B cell (primary cell): ENCODE results near the gene PURB. TPM values are rescaled to one million over a fixed set of nuclear protein-coding genes. Genes with fewer than 3 reads are reported as not detected.

Experiments
- ATAC-seq: fragments of 200-7000 bp; cut with Tn5 transposase; one replicate; pipeline ENCODE4 v1.10.0; 2021; ENCODE audit warnings: low read depth, mild to moderate bottlenecking, moderate number of reproducible peaks, moderate library complexity
- CTCF ChIA-PET: fragments of 350-600 bp; sonication (Branson Sonifier 250); formaldehyde crosslinking; loops from one replicate; lab custom pipeline; 2021; ENCODE audit warnings: antibody characterized with exemption, inconsistent platforms; lab: Charles Lee
- POLR2A ChIA-PET: fragments of 350-600 bp; sonication (Branson Sonifier 250); formaldehyde crosslinking; loops from one replicate; lab custom pipeline; 2021; ENCODE audit warnings: antibody characterized with exemption; lab: Charles Lee
- DNase-seq: peaks from one replicate; pipeline ENCODE4 v3.0.0; 2013
- H2AFZ ChIP-seq: 2 replicates; pipeline ENCODE4 v1.6.1; 2012; ENCODE audit warnings: mild to moderate bottlenecking, low read depth, low read length; ENCODE audit not compliant: insufficient read depth, poor library complexity, severe bottlenecking
- H3K27ac ChIP-seq, 2 donors: 1 replicate in 1 of 2; 2 replicates in 1 of 2; pipeline ENCODE4 v1.5.1; 2012 to 2013; ENCODE audit warnings: low read length in 2 of 2, mild to moderate bottlenecking in 2 of 2, moderate library complexity in 1 of 2
- H3K27me3 ChIP-seq, 4 experiments: fragments of 200-600 bp in 1 of 4; sonication (generic) in 1 of 4; replicated peaks in 1 of 4; 1 replicate in 2 of 4; 2 replicates in 2 of 4; pipeline versions ENCODE4 v1.6.1 to v1.7.0; 2013 to 2016; ENCODE audit warnings: low read length in 3 of 4, mild to moderate bottlenecking in 2 of 4, mixed read lengths in 1 of 4, moderate library complexity in 1 of 4; ENCODE audit not compliant: insufficient read depth in 4 of 4, control insufficient read depth in 3 of 4; ENCODE audit errors: control extremely low read depth in 1 of 4
- H3K36me3 ChIP-seq, 2 experiments: replicated peaks in 1 of 2; 1 replicate in 1 of 2; 2 replicates in 1 of 2; pipeline versions ENCODE4 v1.6.1 to v1.7.1; 2013; ENCODE audit warnings: low read length in 1 of 2; ENCODE audit not compliant: insufficient read depth in 2 of 2, control insufficient read depth in 1 of 2; ENCODE audit errors: control extremely low read depth in 1 of 2, extremely low read depth in 1 of 2
- H3K4me1 ChIP-seq, 2 donors: fragments of 200-600 bp in 1 of 2; sonication (generic) in 1 of 2; 1 replicate in 1 of 2; 2 replicates in 1 of 2; pipeline versions ENCODE4 v1.5.1 to v1.6.1; 2013 to 2017; ENCODE audit warnings: low read length in 2 of 2; ENCODE audit not compliant: control insufficient read depth in 2 of 2, insufficient read depth in 2 of 2
- H3K4me2 ChIP-seq: replicated peaks from 2 replicates; pipeline ENCODE3; 2012; ENCODE audit warnings: mild to moderate bottlenecking, low read depth, low read length; ENCODE audit not compliant: poor library complexity, severe bottlenecking
- H3K4me3 ChIP-seq, 5 experiments: fragments of 200-600 bp in 1 of 5; sonication (generic) in 1 of 5; 1 replicate in 3 of 5; 2 replicates in 2 of 5; pipeline versions ENCODE4 v1.5.1 to v1.7.0; 2011 to 2016; ENCODE audit warnings: low read length in 4 of 5, mild to moderate bottlenecking in 4 of 5, low read depth in 2 of 5, control low read depth in 1 of 5, moderate library complexity in 1 of 5; ENCODE audit not compliant: insufficient read depth in 1 of 5; ENCODE audit errors: control extremely low read depth in 1 of 5, extremely low read depth in 1 of 5
- H3K79me2 ChIP-seq: fragments of 200-600 bp; sonication (generic); one replicate; pipeline ENCODE4 v1.6.0; 2016; ENCODE audit warnings: low read length; ENCODE audit not compliant: control insufficient read depth, insufficient read depth
- H3K9ac ChIP-seq: fragments of 200-600 bp; sonication (generic); 2 replicates; pipeline ENCODE4 v1.6.1; 2017; ENCODE audit warnings: mild to moderate bottlenecking, low read length, moderate library complexity
- H3K9me3 ChIP-seq, 3 donors: one replicate each; pipeline versions ENCODE4 v1.6.1 to v1.7.1; 2013; ENCODE audit warnings: low read length in 2 of 3; ENCODE audit not compliant: control insufficient read depth in 2 of 3, insufficient read depth in 1 of 3; ENCODE audit errors: control extremely low read depth in 1 of 3
- H4K20me1 ChIP-seq: 2 replicates; pipeline ENCODE4 v1.6.0; 2012; ENCODE audit warnings: mild to moderate bottlenecking, low read length; ENCODE audit not compliant: insufficient read depth, control insufficient read depth, poor library complexity, severe bottlenecking
- H3K27ac Mint-ChIP-seq: one replicate; pipeline ENCODE4 v1.8.0; 2021; ENCODE audit warnings: mixed read lengths
- H3K27me3 Mint-ChIP-seq: one replicate; pipeline ENCODE4 v1.8.0; 2021; ENCODE audit warnings: mixed read lengths
- H3K4me1 Mint-ChIP-seq: one replicate; pipeline ENCODE4 v1.8.0; 2021; ENCODE audit warnings: mixed read lengths
- H3K4me3 Mint-ChIP-seq: one replicate; pipeline ENCODE4 v1.8.0; 2021; ENCODE audit warnings: mixed read lengths
- H3K9me3 Mint-ChIP-seq: one replicate; pipeline ENCODE4 v1.8.0; 2022; ENCODE audit warnings: mixed read lengths; ENCODE audit not compliant: insufficient read depth
- CTCF ChIP-seq: fragments of 200-600 bp; IDR thresholded peaks from one replicate; pipeline ENCODE4 v1.8.0; 2022; ENCODE audit warnings: antibody characterized with exemption, mild to moderate bottlenecking
- EZH2 ChIP-seq: IDR thresholded peaks from 2 replicates; pipeline ENCODE4 v1.6.1; 2012; ENCODE audit warnings: borderline replicate concordance, low read depth, mild to moderate bottlenecking, moderate library complexity, low read length; ENCODE audit not compliant: insufficient read depth, poor library complexity, severe bottlenecking
- WGBS: methylation state at CpG from one replicate; pipeline ENCODE4 v1.1.5; 2013; ENCODE audit warnings: missing lambda C conversion rate; ENCODE audit not compliant: insufficient coverage; 5-methylcytosine and 5-hydroxymethylcytosine counted together
- intact Hi-C: fragments of 100-400 bp; cut with micrococcal nuclease; formaldehyde crosslinking; loops from one replicate; pipeline ENCODE4 v1.10.0; 2022
- polyA plus RNA-seq: library from polyadenylated mRNA; depleted of rRNA; stranded (reverse); fragments of >200 nt; gene quantifications from 2 replicates; pipeline ENCODE4 v1.2.3, GENCODE V29; 2012
- total RNA-seq, 2 donors: library from RNA; stranded (reverse); fragments of 120-200 nt in 1 of 2; gene quantifications; 1 replicate in 1 of 2; 2 replicates in 1 of 2; pipeline versions ENCODE4 v1.2.3 to v1.2.4, GENCODE V29; 2013 to 2022

Gene PURB
- total and polyA plus RNA-seq, 2 donors (not counting 1 experiment from before 2014, with no cell fraction given) = 6.4 to 28.6 TPM

GRCh38 chr7:44930921-44931320 lies 45.6 kb upstream of the PURB start:
- no peak overlapping the region for H3K4me3 ChIP-seq
- H3K4me2 ChIP-seq = no peak overlapping the region
- H4K20me1 ChIP-seq = no peaks in the 10 kb centered on the region
- H3K4me1 ChIP-seq = no peaks in the 10 kb centered on the region
- intact Hi-C loops = no loop called here
- no peaks in the 10 kb centered on the region for H3K9me3 ChIP-seq
- no peaks in the 10 kb centered on the region for H3K36me3 ChIP-seq
- CTCF ChIA-PET = no interaction called here
- peaks cover 0 to 6% (median 2%) of the 10 kb centered on the region in 4 experiments for H3K27me3 ChIP-seq
- H3K9ac ChIP-seq = no peak overlapping the region
- ATAC-seq (no peak), DNase-seq (no peak)
- TF ChIP-seq CTCF = no peak
- TF ChIP-seq EZH2 = no peak
- H3K27ac Mint-ChIP-seq = no peak overlapping the region
- POLR2A ChIA-PET = no interaction called here
- no peak overlapping the region for H3K4me3 Mint-ChIP-seq
- H3K4me1 Mint-ChIP-seq = no peaks in the 10 kb centered on the region
- peaks cover 14% of the 10 kb centered on the region for H3K27me3 Mint-ChIP-seq
- no peak overlapping the region for H2AFZ ChIP-seq
- H3K79me2 ChIP-seq = no peaks in the 10 kb centered on the region
- 100% methylated on average over 4 of the region's 6 CpGs for WGBS
- H3K9me3 Mint-ChIP-seq = no peaks in the 10 kb centered on the region
- H3K27ac ChIP-seq = no peak overlapping the region

- ChIA-PET CTCF (interaction anchor here (0.6 to 7.9 kb wide), 12 partner anchors 9 to 334 kb away, joined by 3 to 92 read pairs (median 6); partner anchors contain the start of gene H2AZ2), POLR2A (interaction anchor here (0.7 kb wide), 1 partner anchor 871 kb away, joined by 10 read pairs; no protein-coding TSS in a partner anchor)
- Histone ChIP-seq H3K36me3 (no peaks in the 10 kb centered on the region), H4K20me1 (no peaks in the 10 kb centered on the region), H3K4me3 (no peak overlapping the region), H3K27ac (no peak overlapping the region), H3K9ac (no peak overlapping the region), H3K9me3 (peaks cover 0 to 3% (median 0%) of the 10 kb centered on the region in 3 donors), H3K27me3 (peaks cover 0 to 6% (median 2%) of the 10 kb centered on the region in 4 experiments), H3K4me2 (no peak overlapping the region), H2AFZ (peak overlapping the region; percentile 37), H3K4me1 (no peaks in the 10 kb centered on the region), H3K79me2 (no peaks in the 10 kb centered on the region)
- Mint-ChIP-seq H3K9me3 (no peaks in the 10 kb centered on the region), H3K4me3 (no peak overlapping the region), H3K27me3 (peaks cover 7% of the 10 kb centered on the region), H3K27ac (no peak overlapping the region), H3K4me1 (peaks cover 2% of the 10 kb centered on the region)
- ATAC-seq = peak; percentile 15
- no peak for DNase-seq
- 17% methylated on average over 2 of the region's 8 CpGs for WGBS
- no peak for TF ChIP-seq CTCF
- no peak for TF ChIP-seq EZH2
- intact Hi-C loops = loop anchor here (1.0 to 2.0 kb wide), 5 partner anchors 36 to 334 kb away; partner anchors contain the start of gene H2AZ2
Measured at GRCh38 chr7:44922351-44922694, 37.0 kb upstream of the PURB start.
